ENCODE data around the gene PNMA1. TPM values are rescaled to one million over a fixed set of nuclear protein-coding genes. Genes with fewer than 3 reads are reported as not detected.
A peak's percentile ranks its signal among the peaks of the same experiment; 100 is the strongest.

The PNMA1 gene
- total RNA-seq, 1 donor from 2014 or later = 13.5 TPM

DNA sequence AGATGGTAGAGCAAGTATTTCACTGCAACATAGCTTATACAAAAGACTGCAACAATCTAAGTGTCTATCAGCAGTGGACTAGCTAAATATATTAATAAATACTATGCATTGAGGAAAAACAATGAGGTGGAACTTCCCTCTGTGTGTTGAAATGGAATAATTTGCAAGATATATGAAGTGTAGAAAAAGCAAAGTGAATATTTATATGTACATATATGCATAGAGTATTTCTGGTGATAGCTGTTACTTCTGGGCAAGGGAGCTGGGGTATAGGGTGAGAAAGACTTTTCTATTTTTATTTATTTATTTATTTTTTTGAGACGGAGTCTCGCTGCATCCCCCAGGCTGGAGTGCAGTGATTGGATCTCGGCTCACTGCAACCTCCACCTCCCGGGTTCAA, 35.5 kb downstream of the PNMA1 start:
- no peak for DNase-seq (ENCODE audit: low read depth in 2 of 2)

DNA sequence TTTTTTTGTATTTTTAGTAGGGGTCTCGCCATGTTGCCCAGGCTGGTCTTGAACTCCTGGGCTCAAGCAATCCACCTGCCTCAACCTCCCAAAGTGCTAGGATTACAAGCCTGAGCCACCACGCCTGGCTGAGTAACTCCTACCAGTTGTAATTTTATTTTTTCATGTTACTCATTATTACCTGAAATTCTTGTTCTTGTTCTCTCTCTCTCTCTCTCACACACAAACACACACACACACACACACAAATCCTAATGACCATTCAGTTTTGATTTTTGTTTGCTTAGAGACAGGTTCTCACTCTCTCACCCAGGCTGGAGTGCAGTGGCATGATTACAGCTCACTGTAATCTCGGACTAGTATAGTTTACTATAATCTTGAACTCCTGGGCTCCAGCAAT, 39.2 kb downstream of the PNMA1 start:
- no peak for DNase-seq (ENCODE audit: low read depth in 2 of 2)

DNA sequence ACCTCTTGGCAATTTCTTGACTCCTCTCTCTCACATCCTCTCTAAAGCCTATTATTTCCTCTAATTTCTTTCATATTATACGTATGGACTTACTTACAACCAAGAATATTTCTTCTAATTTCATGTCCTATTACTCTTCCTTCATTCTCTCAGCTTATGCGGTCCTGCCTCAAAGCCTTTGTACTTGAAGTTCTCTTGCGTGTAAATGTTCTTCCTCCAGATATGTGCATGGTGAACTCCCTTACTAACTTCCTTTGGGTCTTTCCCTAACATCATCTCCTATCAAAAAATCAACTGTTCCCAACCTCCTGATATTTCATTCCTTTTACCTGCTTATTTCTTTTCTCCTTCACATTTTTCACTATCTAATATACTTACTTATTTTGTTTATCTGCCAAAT, 46.3 kb downstream of the PNMA1 start:
- no peak for DNase-seq (ENCODE audit: low read depth in 2 of 2)

DNA sequence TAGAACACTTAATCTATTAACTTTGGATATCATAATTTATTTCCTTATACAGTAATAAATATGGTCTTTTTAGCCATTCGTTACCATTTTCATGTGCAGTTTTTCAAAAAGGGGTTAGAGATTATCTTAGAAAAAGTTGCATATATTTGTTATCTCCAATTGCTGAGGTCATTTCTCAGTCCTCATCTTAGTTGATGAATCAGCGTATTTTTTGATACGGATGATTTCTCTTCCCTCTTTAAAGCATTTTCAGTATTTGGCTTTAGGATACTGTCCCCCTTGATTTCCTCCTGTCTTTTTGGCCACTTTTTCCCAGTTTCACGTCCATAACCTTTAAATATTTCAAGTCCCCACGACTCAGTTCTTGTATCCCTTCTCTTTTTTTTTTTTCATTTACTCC, 47.6 kb downstream of the PNMA1 start:
- DNase-seq (ENCODE audit: low read depth in 2 of 2) = no peak

DNA sequence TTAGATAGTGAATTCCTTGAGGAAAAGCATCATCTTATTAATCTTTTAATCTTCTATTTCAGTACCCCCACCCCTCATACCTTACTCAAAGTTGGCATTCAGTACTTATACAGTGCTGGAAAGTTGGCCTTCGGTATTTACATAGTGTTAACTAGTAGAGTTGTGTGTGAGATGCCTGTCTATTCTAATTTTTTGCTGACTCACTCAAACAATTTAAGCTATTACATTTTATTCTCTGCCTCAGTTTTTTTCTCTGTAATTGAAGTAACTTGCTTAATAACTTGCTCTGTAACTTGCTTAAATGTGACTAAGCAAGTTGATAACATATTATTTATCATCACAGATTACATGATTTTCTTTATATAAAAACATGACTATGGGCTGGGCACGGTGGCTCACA, 49.1 kb downstream of the PNMA1 start:
- no peak for DNase-seq (ENCODE audit: low read depth in 2 of 2)

DNA sequence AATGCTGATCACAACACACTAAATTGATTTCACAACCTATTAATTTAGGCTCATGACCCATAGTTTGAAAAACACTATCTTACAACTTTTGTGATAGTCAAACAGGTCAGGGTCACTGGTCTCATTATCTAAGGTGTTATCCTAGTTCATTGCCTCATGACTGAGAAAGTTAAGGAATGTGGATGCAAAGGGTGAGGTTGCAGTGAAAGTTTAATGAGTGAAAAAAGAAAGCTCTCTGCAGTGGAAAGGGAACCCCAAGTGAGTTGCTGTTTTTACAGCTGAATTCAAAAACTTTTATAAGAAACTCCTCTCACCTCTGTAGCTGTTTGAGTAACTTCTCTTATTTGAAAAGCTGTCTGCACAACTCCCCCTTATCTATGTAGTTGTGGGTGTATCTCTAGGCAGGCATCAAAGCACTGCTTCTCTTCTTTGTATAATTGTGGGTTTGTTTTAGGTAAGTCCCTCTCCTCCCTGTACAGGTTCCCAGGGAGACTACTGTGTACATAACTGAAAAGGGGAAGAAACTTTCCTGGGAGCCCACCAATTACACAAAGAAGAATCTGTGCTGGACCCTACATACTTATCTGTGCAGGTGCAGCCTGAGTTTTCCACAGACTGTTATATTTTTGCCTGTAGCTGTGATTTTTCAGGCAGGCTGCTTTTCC, 50.5 kb downstream of the PNMA1 start:
- DNase-seq (ENCODE audit: low read depth in 2 of 2) = no peak

DNA sequence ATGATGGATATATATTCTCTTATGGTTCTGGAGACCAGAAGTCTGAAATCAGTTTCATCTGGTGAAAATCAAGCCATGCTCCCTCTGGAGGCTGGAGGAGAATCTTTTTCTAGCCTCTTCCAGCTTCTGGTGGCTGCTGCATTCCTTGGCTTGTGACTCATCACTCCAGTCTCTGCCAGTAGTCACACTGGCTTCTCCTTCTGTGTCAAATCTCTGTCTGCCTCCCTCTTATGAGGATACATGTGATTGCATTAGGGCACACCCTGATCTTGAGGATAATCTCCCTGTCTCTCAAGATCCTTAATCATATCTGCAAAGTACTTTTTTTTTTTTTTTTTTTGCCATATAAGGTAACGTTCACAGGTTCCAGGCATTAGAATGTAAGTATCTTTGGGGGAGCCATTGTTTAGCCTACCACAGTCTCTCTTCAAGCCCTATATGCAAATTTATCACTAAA, 51.7 kb downstream of the PNMA1 start:
- peak in 1 of 2 donors; percentile 64 for DNase-seq (ENCODE audit: low read depth in 2 of 2)

DNA sequence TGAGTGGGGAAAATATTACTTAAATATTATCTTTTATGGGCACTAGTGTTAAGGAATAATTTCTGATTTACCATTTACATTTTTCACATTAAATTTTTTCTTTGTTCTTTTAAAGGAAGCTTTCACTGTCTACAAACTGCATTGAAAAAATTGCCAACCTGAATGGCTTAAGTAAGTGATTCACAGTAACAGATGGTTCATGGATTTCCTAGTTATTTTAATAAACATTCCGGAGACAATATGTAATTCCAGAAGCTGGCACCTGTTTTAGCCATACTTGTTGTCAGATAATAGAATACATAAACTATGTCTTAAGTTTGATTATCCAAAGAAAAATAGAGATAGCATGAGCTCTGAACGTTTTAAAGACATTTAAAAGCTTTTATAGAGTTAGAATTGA, 52.3 kb downstream of the PNMA1 start:
- peak in 1 of 2 donors; percentile 19 for DNase-seq (ENCODE audit: low read depth in 2 of 2)

Other genes starting within 250 kb of the PNMA1 start
- 15.0 and 18.2 TPM in 2 replicates for gene RIOX1, start 223.5 kb downstream of the PNMA1 start, total RNA-seq
- 1.2 and 1.8 TPM in 2 replicates for gene ACOT1, start 177.2 kb downstream of the PNMA1 start, total RNA-seq
- under 0.01 TPM in 1 of 2 replicates, not detected in the other for gene HEATR4, start 155.4 kb downstream of the PNMA1 start, total RNA-seq
- gene ACOT2, start 145.2 kb downstream of the PNMA1 start, total RNA-seq = 6.8 and 9.6 TPM in 2 replicates
- 0.13 and 0.26 TPM in 2 replicates for gene ACOT4, start 122.5 kb downstream of the PNMA1 start, total RNA-seq
- not detected in 2 replicates for gene ACOT6, start 101.9 kb downstream of the PNMA1 start, total RNA-seq
- 4.7 and 5.1 TPM in 2 replicates for gene DNAL1, start 69.4 kb downstream of the PNMA1 start, total RNA-seq
- gene PTGR2, start 137.4 kb upstream of the PNMA1 start, total RNA-seq = 0.76 and 1.7 TPM in 2 replicates
- 43.8 and 47.5 TPM in 2 replicates for gene ZNF410, start 172.5 kb upstream of the PNMA1 start, total RNA-seq
- 1.2 and 2.4 TPM in 2 replicates for gene FAM161B, start 235.7 kb upstream of the PNMA1 start, total RNA-seq
- gene COQ6, start 235.9 kb upstream of the PNMA1 start, total RNA-seq = 14.5 and 18.8 TPM in 2 replicates

All from dermis microvascular lymphatic vessel endothelial cell (primary cell).